Tibial nerve (tissue), 4 donors: ENCODE results near the gene PRSS37. TPM values are rescaled to one million over a fixed set of nuclear protein-coding genes. Genes with fewer than 3 reads are reported as not detected.
"Not testable (repeated sequence)": the region's sequence is repeated elsewhere in the genome, so short reads cannot be mapped to it uniquely, and the experiment has no call there.

ENCODE experiments used
- DNase-seq, 2 donors: peaks; one replicate each; pipeline ENCODE4 v3.0.0-alpha.2; 2019; ENCODE audit warnings: low spot score in 2 of 2
- H3K27ac ChIP-seq, 4 donors: fragments of 200-600 bp; sonication (generic) in 3 of 4; one replicate each; pipeline ENCODE4 v1.5.1; 2017 to 2019; ENCODE audit warnings: mild to moderate bottlenecking in 1 of 4
- H3K27me3 ChIP-seq, 2 donors: fragments of 200-600 bp; sonication (generic) in 1 of 2; one replicate each; pipeline versions ENCODE4 v1.5.1 to v1.6.0; 2017 to 2019
- H3K36me3 ChIP-seq, 3 donors: fragments of 200-600 bp; sonication (generic); one replicate each; pipeline ENCODE4 v1.5.1; 2018 to 2019
- H3K4me1 ChIP-seq, 4 donors: fragments of 200-600 bp; sonication (generic) in 3 of 4; one replicate each; pipeline ENCODE4 v1.5.1; 2017 to 2019
- H3K4me3 ChIP-seq, 4 donors: fragments of 200-600 bp; sonication (generic) in 3 of 4; one replicate each; pipeline ENCODE4 v1.5.1; 2017 to 2019; ENCODE audit warnings: mild to moderate bottlenecking in 1 of 4, moderate library complexity in 1 of 4
- H3K9me3 ChIP-seq, 4 donors: fragments of 200-600 bp; sonication (generic) in 3 of 4; one replicate each; pipeline ENCODE4 v1.5.1; 2017 to 2019
- EP300 ChIP-seq, 2 donors: sonication (generic); formaldehyde crosslinking; IDR thresholded peaks; one replicate each; pipeline ENCODE4 v1.6.1; 2017; ENCODE audit warnings: antibody characterized with exemption in 2 of 2, mild to moderate bottlenecking in 1 of 2
- POLR2A ChIP-seq, 2 donors: fragments of 450-650 bp; IDR thresholded peaks; one replicate each; pipeline ENCODE4 v1.6.1; 2017; ENCODE audit warnings: antibody characterized with exemption in 2 of 2, mild to moderate bottlenecking in 2 of 2, moderate library complexity in 2 of 2
- WGBS, 2 donors: methylation state at CpG; one replicate each; pipeline ENCODE4 v1.1.5; 2018; 5-methylcytosine and 5-hydroxymethylcytosine counted together
- total RNA-seq, 4 donors: library from RNA; depleted of rRNA; stranded (reverse); fragments of >200 nt; gene quantifications; one replicate each; pipeline ENCODE4 v1.1.0, GENCODE V29; 2016
- TF ChIP-seq, protein P1 (sequence below), 5 experiments: fragments of 200-600 bp in 3 of 5; fragments of 450-650 bp in 2 of 5; sonication (generic) in 3 of 5; IDR thresholded peaks; one replicate each; pipeline ENCODE4 v1.5.1; 2016 to 2019; ENCODE audit warnings: antibody characterized with exemption in 5 of 5, mild to moderate bottlenecking in 3 of 5, moderate library complexity in 2 of 5

PRSS37 gene
- total RNA-seq, 4 donors from 2014 or later, result not detected

DNA sequence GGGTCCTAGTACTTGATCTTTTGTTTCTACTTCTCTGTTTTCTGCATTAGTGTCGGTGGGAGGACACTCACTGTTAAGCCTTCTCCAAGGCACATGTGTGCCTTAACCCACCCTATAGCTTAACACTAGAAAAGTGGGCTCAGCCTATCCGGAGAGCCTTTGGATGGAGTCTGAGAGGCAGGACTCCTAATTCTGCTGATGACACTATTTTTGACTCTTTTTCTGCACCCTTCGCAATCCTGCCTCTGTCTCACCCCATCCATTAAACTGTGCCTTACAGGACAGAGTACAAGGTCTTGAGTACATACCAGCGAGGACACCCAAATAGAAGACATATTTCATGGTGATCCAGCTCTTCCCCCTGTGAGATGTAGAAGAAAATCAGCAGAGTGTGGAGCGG lies 577 bp downstream of the PRSS37 start:
- TF ChIP-seq POLR2A (IDR thresholded peaks at IDR 0.05), result no peak
- TF ChIP-seq, protein P1, sequence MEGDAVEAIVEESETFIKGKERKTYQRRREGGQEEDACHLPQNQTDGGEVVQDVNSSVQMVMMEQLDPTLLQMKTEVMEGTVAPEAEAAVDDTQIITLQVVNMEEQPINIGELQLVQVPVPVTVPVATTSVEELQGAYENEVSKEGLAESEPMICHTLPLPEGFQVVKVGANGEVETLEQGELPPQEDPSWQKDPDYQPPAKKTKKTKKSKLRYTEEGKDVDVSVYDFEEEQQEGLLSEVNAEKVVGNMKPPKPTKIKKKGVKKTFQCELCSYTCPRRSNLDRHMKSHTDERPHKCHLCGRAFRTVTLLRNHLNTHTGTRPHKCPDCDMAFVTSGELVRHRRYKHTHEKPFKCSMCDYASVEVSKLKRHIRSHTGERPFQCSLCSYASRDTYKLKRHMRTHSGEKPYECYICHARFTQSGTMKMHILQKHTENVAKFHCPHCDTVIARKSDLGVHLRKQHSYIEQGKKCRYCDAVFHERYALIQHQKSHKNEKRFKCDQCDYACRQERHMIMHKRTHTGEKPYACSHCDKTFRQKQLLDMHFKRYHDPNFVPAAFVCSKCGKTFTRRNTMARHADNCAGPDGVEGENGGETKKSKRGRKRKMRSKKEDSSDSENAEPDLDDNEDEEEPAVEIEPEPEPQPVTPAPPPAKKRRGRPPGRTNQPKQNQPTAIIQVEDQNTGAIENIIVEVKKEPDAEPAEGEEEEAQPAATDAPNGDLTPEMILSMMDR (IDR thresholded peaks at IDR 0.05), result no peak
- no peak for TF ChIP-seq EP300 (IDR thresholded peaks at IDR 0.05)
- DNase-seq, result no peak
- no peak overlapping the region for H3K4me3 ChIP-seq
- H3K27me3 ChIP-seq, result no peaks in the 10 kb centered on the region
- no peak overlapping the region for H3K27ac ChIP-seq
- WGBS, 2 donors, result 91 to 93% methylated on average over 5 of the region's 5 CpGs
- H3K36me3 ChIP-seq, result peaks cover 0 to 15% (median 0%) of the 10 kb centered on the region in 3 donors
- H3K9me3 ChIP-seq, result peaks cover 0 to 4% (median 0%) of the 10 kb centered on the region in 4 donors
- no peaks in the 10 kb centered on the region for H3K4me1 ChIP-seq

DNA sequence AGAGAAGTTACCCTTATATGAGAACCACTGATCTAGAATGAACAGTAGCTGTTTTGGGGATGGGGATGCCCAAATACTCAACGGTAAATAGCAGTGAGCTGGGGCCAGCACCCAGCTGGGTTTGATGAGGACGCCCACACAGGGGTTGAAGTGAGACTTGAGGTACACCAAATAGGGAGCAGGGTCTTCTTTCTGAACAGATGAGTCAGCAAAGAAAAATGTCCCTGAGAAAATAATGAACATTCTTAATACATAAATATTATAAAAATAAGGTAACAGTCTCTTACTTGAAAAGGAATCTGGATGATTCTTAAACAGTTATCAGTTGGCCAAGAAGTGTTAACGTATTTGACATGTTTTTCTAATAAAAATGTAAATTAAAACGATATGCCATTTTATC lies 2.0 kb downstream of the PRSS37 start:
- DNase-seq, result no peak
- Histone ChIP-seq H3K27ac (no peak overlapping the region), H3K4me1 (no peaks in the 10 kb centered on the region), H3K36me3 (peaks cover 0 to 1% (median 0%) of the 10 kb centered on the region in 3 donors), H3K4me3 (no peak overlapping the region), H3K27me3 (no peaks in the 10 kb centered on the region), H3K9me3 (no peaks in the 10 kb centered on the region)
- TF ChIP-seq POLR2A (IDR thresholded peaks at IDR 0.05) (no peak), EP300 (IDR thresholded peaks at IDR 0.05) (no peak)
- TF ChIP-seq, protein P1 (IDR thresholded peaks at IDR 0.05), result no peak
- 80 to 90% methylated on average over 4 of the region's 4 CpGs for WGBS, 2 donors

- Histone ChIP-seq H3K36me3 (no peaks in the 10 kb centered on the region), H3K27me3 (no peaks in the 10 kb centered on the region), H3K27ac (no peak overlapping the region), H3K4me1 (no peaks in the 10 kb centered on the region), H3K9me3 (no peaks in the 10 kb centered on the region), H3K4me3 (no peak overlapping the region)
- no peak for DNase-seq
- 90 to 93% methylated on average over 1 of the region's 1 CpG for WGBS, 2 donors
- TF ChIP-seq, protein P1 (IDR thresholded peaks at IDR 0.05), result no peak
- TF ChIP-seq POLR2A (IDR thresholded peaks at IDR 0.05) (no peak), EP300 (IDR thresholded peaks at IDR 0.05) (no peak)
These were observed 2.7 kb downstream of the PRSS37 start for GRCh38 chr7:141838581-141838980.

GRCh38 chr7:141837683-141838082 lies 3.6 kb downstream of the PRSS37 start:
- 51 to 66% methylated on average over 5 of the region's 5 CpGs for WGBS, 2 donors
- H3K27ac ChIP-seq, result no peak overlapping the region
- no peaks in the 10 kb centered on the region for H3K36me3 ChIP-seq
- no peak overlapping the region for H3K4me3 ChIP-seq
- DNase-seq, result no peak
- no peaks in the 10 kb centered on the region for H3K27me3 ChIP-seq
- H3K4me1 ChIP-seq, result no peaks in the 10 kb centered on the region
- no peaks in the 10 kb centered on the region for H3K9me3 ChIP-seq
- TF ChIP-seq POLR2A (IDR thresholded peaks at IDR 0.05) (no peak), EP300 (IDR thresholded peaks at IDR 0.05) (no peak)
- TF ChIP-seq, protein P1 (IDR thresholded peaks at IDR 0.05), result no peak

GRCh38 chr7:141822432-141822831 lies 18.9 kb downstream of the PRSS37 start:
- peaks cover 0 to 38% (median 0%) of the 10 kb centered on the region in 3 donors for H3K36me3 ChIP-seq
- not testable (repeated sequence) for H3K4me1 ChIP-seq, DNase-seq, H3K27me3 ChIP-seq, H3K27ac ChIP-seq, H3K4me3 ChIP-seq
- H3K9me3 ChIP-seq, result peaks cover 0 to 78% (median 24%) of the 10 kb centered on the region in 4 donors

GRCh38 chr7:141820067-141820466 lies 21.2 kb downstream of the PRSS37 start:
- no peak overlapping the region for H3K27ac ChIP-seq
- H3K36me3 ChIP-seq, result peaks cover 0 to 40% (median 0%) of the 10 kb centered on the region in 3 donors
- H3K4me3 ChIP-seq, result no peak overlapping the region
- no peaks in the 10 kb centered on the region for H3K4me1 ChIP-seq
- TF ChIP-seq POLR2A (IDR thresholded peaks at IDR 0.05) (no peak), EP300 (IDR thresholded peaks at IDR 0.05) (no peak)
- TF ChIP-seq, protein P1 (IDR thresholded peaks at IDR 0.05), result no peak
- peaks cover 0 to 72% (median 22%) of the 10 kb centered on the region in 4 donors for H3K9me3 ChIP-seq
- H3K27me3 ChIP-seq, result no peaks in the 10 kb centered on the region
- no peak for DNase-seq
- 93 to 94% methylated on average over 1 of the region's 1 CpG for WGBS, 2 donors
